HepG2 (cell line): ENCODE data around the gene COA3. TPM values are rescaled to one million over a fixed set of nuclear protein-coding genes. Genes with fewer than 3 reads are reported as not detected.

Experiments
- AGO2 ChIP-seq: fragments of 200-400 bp; formaldehyde crosslinking; optimal IDR thresholded peaks from 2 replicates; pipeline ENCODE3; 2017; ENCODE audit warnings: mild to moderate bottlenecking, low read depth, low read length, moderate library complexity
- ARNT2 ChIP-seq: sonication (generic); formaldehyde crosslinking; IDR thresholded peaks from 2 replicates; pipeline ENCODE4 v1.8.0; 2022; ENCODE audit warnings: mild to moderate bottlenecking, low read depth, missing genetic modification reagents, moderate library complexity
- ISL2 ChIP-seq: sonication (generic); formaldehyde crosslinking; IDR thresholded peaks from 2 replicates; pipeline ENCODE4 v1.5.0; 2020; ENCODE audit warnings: missing genetic modification reagents
- KDM5B ChIP-seq: sonication (generic); formaldehyde crosslinking; IDR thresholded peaks from 2 replicates; pipeline ENCODE4 v1.4.0; 2020; ENCODE audit warnings: missing genetic modification reagents, mild to moderate bottlenecking, borderline replicate concordance
- MEIS1 ChIP-seq: sonication (generic); formaldehyde crosslinking; IDR thresholded peaks from 2 replicates; pipeline ENCODE4 v1.9.0; 2021; ENCODE audit warnings: mild to moderate bottlenecking, missing genetic modification reagents, moderate library complexity, borderline replicate concordance
- NFKBIZ ChIP-seq: IDR thresholded peaks from 2 replicates; pipeline ENCODE4 v1.6.1; 2018; ENCODE audit warnings: missing genetic modification reagents, missing compliant biosample characterization
- PTBP1 ChIP-seq: fragments of 200-400 bp; formaldehyde crosslinking; IDR thresholded peaks from 2 replicates; pipeline ENCODE4 v1.6.1; 2018; ENCODE audit warnings: low read length, low read depth; ENCODE audit not compliant: poor library complexity, severe bottlenecking
- RFXANK ChIP-seq: IDR thresholded peaks from 2 replicates; pipeline ENCODE4 v1.6.1; 2016
- SMAD9 ChIP-seq: sonication (generic); formaldehyde crosslinking; IDR thresholded peaks from 2 replicates; pipeline ENCODE4 v1.5.1; 2020; ENCODE audit warnings: mild to moderate bottlenecking, missing genetic modification reagents
- SSRP1 ChIP-seq: IDR thresholded peaks from 2 replicates; pipeline ENCODE4 v1.6.1; 2016; ENCODE audit warnings: control low read depth
- TAF1 ChIP-seq: sonication (generic); formaldehyde crosslinking; IDR thresholded peaks from 2 replicates; pipeline ENCODE4 v1.4.0; 2020; ENCODE audit warnings: missing genetic modification reagents
- ZC3H13 ChIP-seq: sonication (generic); formaldehyde crosslinking; IDR thresholded peaks from 2 replicates; pipeline ENCODE4 v1.8.1; 2023; ENCODE audit warnings: mild to moderate bottlenecking, missing genetic modification reagents, moderate library complexity
- ZFY ChIP-seq: sonication (generic); formaldehyde crosslinking; IDR thresholded peaks from 2 replicates; pipeline ENCODE4 v1.4.0; 2020; ENCODE audit warnings: missing genetic modification reagents
- ZNF260 ChIP-seq: sonication (generic); formaldehyde crosslinking; IDR thresholded peaks from 2 replicates; pipeline ENCODE4 v1.4.0; 2020; ENCODE audit warnings: missing genetic modification reagents, low read depth, mild to moderate bottlenecking, borderline replicate concordance
- ZNF292 ChIP-seq: sonication (generic); formaldehyde crosslinking; IDR thresholded peaks from 2 replicates; pipeline ENCODE4 v1.8.1; 2022; ENCODE audit warnings: mild to moderate bottlenecking, low read depth, missing genetic modification reagents, borderline replicate concordance
- ZNF367 ChIP-seq: sonication (generic); formaldehyde crosslinking; IDR thresholded peaks from 2 replicates; pipeline ENCODE4 v1.4.0; 2020; ENCODE audit warnings: missing genetic modification reagents, borderline replicate concordance
- ZNF746 ChIP-seq: sonication (generic); formaldehyde crosslinking; IDR thresholded peaks from 2 replicates; pipeline ENCODE4 v1.8.0; 2022; ENCODE audit warnings: mild to moderate bottlenecking, missing genetic modification reagents
- ZNF776 ChIP-seq: sonication (generic); formaldehyde crosslinking; IDR thresholded peaks from 2 replicates; pipeline ENCODE4 v1.4.0; 2020; ENCODE audit warnings: mild to moderate bottlenecking, missing genetic modification reagents
- polyA plus RNA-seq, 8 experiments: library from polyadenylated mRNA; depleted of rRNA in 3 of 8; stranded (reverse) in 7 of 8; unstranded in 1 of 8; fragments of >200 nt; fragmentation: Illumina TruSeq in 4 of 8; extraction: Trizol in 4 of 8; gene quantifications; 2 replicates each; pipeline versions ENCODE4 v1.2.1 to v1.2.3, GENCODE V29; 2011 to 2016; ENCODE audit warnings: low read depth in 4 of 8, missing spikeins in 1 of 8, mixed read lengths in 1 of 8; ENCODE audit not compliant: insufficient read depth in 1 of 8
- total RNA-seq, 5 experiments: library from RNA; depleted of rRNA; stranded (reverse); fragments of >200 nt; fragmentation: Illumina TruSeq; extraction: Trizol; gene quantifications; 2 replicates each; pipeline ENCODE4 v1.2.3, GENCODE V29; 2016; ENCODE audit warnings: low read depth in 1 of 5
- TF ChIP-seq, protein P1 (sequence below): sonication (generic); formaldehyde crosslinking; IDR thresholded peaks from 2 replicates; pipeline ENCODE4 v1.4.0; 2020; ENCODE audit warnings: mild to moderate bottlenecking, missing genetic modification reagents
- TF ChIP-seq, protein P2 (sequence below): sonication (generic); formaldehyde crosslinking; IDR thresholded peaks from 2 replicates; pipeline ENCODE4 v1.4.0; 2020; ENCODE audit warnings: missing genetic modification reagents
- TF ChIP-seq, protein P3 (sequence below): sonication (generic); formaldehyde crosslinking; IDR thresholded peaks from 2 replicates; pipeline ENCODE4 v1.5.1; 2020; ENCODE audit warnings: missing genetic modification reagents, mild to moderate bottlenecking, borderline replicate concordance

The COA3 gene
- total and polyA plus RNA-seq, 2 of the 13 experiments (the other 11 are each of a cell fraction or from before 2014, with no cell fraction given): 133 to 202 TPM

DNA sequence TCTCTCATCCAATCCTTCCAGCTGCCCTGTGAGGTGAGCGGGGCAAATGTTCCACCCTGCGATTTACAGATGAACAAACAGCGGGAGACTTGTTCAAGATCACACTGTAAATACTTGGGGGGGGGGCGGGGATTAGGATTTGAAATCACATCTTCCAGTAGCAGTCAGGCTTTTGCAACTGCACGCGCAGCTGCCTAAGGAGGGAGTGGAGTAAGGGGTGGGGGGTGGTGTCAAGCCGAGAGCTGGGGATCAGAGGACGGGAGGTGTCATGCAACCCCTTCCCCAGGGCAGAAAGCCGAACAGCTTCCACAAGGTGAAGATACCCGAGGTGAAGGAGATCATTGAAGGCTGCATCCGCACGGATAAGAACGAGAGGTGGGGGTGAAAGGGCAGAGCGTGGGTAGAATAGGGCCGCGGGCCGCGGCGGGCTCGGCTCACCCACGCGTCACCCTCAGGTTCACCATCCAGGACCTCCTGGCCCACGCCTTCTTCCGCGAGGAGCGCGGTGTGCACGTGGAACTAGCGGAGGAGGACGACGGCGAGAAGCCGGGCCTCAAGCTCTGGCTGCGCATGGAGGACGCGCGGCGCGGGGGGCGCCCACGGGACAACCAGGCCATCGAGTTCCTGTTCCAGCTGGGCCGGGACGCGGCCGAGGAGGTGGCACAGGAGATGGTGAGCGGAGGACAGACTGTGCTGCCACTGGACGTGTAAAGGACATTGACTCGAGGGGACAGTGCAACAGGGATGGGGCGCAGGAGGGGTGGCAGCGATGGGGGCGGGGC, 13.5 kb downstream of the COA3 start (continued):
- TF ChIP-seq, protein P1, sequence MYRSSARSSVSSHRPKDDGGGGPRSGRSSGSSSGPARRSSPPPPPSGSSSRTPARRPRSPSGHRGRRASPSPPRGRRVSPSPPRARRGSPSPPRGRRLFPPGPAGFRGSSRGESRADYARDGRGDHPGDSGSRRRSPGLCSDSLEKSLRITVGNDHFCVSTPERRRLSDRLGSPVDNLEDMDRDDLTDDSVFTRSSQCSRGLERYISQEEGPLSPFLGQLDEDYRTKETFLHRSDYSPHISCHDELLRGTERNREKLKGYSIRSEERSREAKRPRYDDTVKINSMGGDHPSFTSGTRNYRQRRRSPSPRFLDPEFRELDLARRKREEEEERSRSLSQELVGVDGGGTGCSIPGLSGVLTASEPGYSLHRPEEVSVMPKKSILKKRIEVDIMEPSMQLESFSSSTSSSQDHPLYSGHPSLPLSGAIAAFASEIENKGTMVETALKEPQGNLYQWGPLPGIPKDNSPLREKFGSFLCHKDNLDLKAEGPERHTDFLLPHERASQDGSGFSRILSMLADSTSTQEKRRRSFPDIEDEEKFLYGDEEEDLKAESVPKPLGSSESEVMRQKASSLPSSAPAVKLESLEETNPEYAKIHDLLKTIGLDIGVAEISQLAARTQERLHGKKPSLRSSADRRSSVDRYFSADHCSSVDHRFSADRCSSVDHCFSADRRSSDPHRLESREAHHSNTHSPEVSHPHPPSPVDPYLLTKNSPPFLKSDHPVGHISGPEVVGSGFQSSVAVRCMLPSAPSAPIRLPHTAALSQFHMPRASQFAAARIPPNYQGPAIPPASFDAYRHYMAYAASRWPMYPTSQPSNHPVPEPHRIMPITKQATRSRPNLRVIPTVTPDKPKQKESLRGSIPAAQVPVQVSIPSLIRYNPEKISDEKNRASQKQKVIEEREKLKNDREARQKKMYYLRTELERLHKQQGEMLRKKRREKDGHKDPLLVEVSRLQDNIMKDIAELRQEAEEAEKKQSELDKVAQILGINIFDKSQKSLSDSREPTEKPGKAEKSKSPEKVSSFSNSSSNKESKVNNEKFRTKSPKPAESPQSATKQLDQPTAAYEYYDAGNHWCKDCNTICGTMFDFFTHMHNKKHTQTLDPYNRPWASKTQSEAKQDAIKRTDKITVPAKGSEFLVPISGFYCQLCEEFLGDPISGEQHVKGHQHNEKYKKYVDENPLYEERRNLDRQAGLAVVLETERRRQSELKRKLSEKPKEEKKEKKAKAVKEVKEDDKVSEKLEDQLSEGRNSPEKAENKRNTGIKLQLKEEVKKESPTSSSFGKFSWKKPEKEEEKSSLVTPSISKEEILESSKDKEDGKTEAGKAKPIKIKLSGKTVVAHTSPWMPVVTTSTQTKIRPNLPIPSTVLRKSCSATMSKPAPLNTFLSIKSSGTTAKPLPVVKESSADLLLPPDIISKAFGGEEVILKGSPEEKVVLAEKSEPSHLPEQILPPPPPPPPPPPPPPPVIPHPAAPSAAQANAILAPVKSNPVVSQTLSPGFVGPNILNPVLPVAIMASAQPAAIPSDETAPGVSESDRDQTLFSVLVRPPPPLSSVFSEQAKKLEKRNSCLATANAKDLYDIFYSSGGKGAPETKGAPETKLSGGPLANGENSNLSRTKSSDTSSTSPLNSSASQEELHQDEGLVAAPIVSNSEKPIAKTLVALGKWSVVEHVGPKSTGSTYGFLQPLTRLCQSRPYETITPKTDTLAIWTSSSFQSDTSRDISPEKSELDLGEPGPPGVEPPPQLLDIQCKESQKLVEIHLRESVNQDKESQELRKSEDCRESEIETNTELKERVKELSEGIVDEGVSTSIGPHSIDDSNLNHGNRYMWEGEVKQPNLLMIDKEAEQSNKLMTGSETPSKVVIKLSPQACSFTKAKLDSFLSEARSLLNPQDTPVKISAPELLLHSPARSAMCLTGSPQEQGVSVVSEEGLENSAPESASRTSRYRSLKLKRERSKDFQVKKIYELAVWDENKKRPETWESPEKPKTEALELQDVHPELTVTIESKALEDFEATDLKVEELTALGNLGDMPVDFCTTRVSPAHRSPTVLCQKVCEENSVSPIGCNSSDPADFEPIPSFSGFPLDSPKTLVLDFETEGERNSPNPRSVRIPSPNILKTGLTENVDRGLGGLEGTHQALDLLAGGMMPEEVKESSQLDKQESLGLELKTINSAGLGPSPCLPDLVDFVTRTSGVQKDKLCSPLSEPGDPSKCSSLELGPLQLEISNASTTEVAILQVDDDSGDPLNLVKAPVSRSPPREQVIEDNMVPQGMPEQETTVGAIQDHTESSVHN: no peak
- 0 out of 2 replicates have a peak, but pooled peaks have one; percentile 33 for TF ChIP-seq KDM5B
- TF ChIP-seq, protein P2, sequence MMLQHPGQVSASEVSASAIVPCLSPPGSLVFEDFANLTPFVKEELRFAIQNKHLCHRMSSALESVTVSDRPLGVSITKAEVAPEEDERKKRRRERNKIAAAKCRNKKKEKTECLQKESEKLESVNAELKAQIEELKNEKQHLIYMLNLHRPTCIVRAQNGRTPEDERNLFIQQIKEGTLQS: no peak
- TF ChIP-seq ZNF260 (CRISPR knock-in tag): no peak
- peak; percentile 98 for TF ChIP-seq AGO2
- no peak for TF ChIP-seq ZFY (CRISPR knock-in tag)
- TF ChIP-seq ZNF292 (CRISPR knock-in tag): no peak
- no peak for TF ChIP-seq ZNF367 (CRISPR knock-in tag)
- TF ChIP-seq ZNF746: no peak
- TF ChIP-seq ZC3H13 (CRISPR knock-in tag): peak; percentile 71; the same call in 1 of the 2 replicates
- no peak for TF ChIP-seq ARNT2 (CRISPR knock-in tag)
- TF ChIP-seq PTBP1: no peak
- no peak for TF ChIP-seq ISL2 (CRISPR knock-in tag)
- TF ChIP-seq SSRP1 (CRISPR knock-in tag): 0 out of 2 replicates have a peak, but pooled peaks have one; percentile 66
- no peak for TF ChIP-seq TAF1 (CRISPR knock-in tag)
- TF ChIP-seq, protein P3, sequence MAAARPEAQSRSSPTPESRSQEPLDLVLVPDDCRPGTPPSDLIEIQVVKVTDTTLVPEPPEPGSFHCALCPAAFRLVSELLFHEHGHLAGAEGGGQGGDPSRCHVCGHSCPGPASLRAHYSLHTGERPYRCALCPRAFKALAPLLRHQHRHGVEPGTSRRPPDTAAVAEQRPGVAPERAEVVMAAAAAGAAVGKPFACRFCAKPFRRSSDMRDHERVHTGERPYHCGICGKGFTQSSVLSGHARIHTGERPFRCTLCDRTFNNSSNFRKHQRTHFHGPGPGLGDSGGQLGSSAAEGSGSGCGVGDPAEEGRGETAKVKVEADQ (CRISPR knock-in tag): no peak
- TF ChIP-seq SMAD9 (CRISPR knock-in tag): no peak
- TF ChIP-seq MEIS1 (CRISPR knock-in tag): no peak
- TF ChIP-seq RFXANK (CRISPR knock-in tag): no peak
- peak; percentile 51; the same call in 1 of the 2 replicates for TF ChIP-seq ZNF776 (CRISPR knock-in tag)
- TF ChIP-seq NFKBIZ (CRISPR knock-in tag): no peak
